ENCODE data around the gene CDADC1.

CDADC1 gene

DNA sequence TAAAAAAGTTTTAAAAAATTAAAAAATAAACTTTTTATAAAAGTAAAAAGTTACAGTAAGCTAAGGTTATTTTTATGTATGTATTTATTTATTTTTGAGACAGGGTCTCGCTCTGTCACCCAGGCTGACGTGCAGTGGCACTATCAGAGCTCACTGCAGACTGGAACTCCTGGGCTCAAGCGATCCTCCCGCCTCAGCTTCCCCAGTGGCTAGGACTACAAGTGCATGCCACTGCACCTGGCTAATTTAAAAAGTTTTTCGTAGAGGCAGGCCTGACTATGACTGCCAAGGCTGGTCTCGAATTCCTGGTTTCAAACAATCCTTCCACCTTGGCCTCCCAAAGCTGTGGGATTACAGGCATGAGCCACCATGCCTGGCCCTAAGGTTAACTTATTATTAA is 64.1 kb downstream of the CDADC1 start:
- TF ChIP-seq EZH2phosphoT487 (IDR thresholded peaks at IDR 0.05; ENCODE audit: borderline replicate concordance, low read length), result no peak
- Histone ChIP-seq H3K36me3 (ENCODE audit: control insufficient read depth, low read length) (no peaks in the 10 kb centered on the region), H3K4me3 (ENCODE audit: low read length) (no peak overlapping the region), H3K9me3 (ENCODE audit: control insufficient read depth, insufficient read depth, low read length) (no peaks in the 10 kb centered on the region), H3K79me2 (ENCODE audit: control insufficient read depth, low read length) (no peaks in the 10 kb centered on the region), H3F3A (ENCODE audit: control insufficient read depth, insufficient read depth) (no peaks in the 10 kb centered on the region), H3K27ac (ENCODE audit: low read depth, low read length) (no peak overlapping the region), H3K27me3 (ENCODE audit: control insufficient read depth, low read length) (no peaks in the 10 kb centered on the region), H4K20me1 (ENCODE audit: control insufficient read depth, insufficient read depth, low read depth, low read length) (no peaks in the 10 kb centered on the region), H3K9me2 (replicated peaks; ENCODE audit: control insufficient read depth, low read length) (no peaks in the 10 kb centered on the region), H3K4me2 (ENCODE audit: low read length) (no peak overlapping the region), H3K4me1 (ENCODE audit: control insufficient read depth, low read length) (peaks cover 6% of the 10 kb centered on the region; the same call in 1 of the 2 replicates)

GRCh38 chr13:49314344-49314882 is 66.7 kb downstream of the CDADC1 start:
- Histone ChIP-seq H3K9me3 (ENCODE audit: control insufficient read depth, insufficient read depth, low read length) (no peaks in the 10 kb centered on the region), H3K4me3 (ENCODE audit: low read length) (no peak overlapping the region), H3K9me2 (replicated peaks; ENCODE audit: control insufficient read depth, low read length) (no peaks in the 10 kb centered on the region), H3K36me3 (ENCODE audit: control insufficient read depth, low read length) (no peaks in the 10 kb centered on the region), H3K4me2 (ENCODE audit: low read length) (no peak overlapping the region), H3K4me1 (ENCODE audit: control insufficient read depth, low read length) (peaks cover 6% of the 10 kb centered on the region; the same call in 1 of the 2 replicates), H3K27ac (ENCODE audit: low read depth, low read length) (no peak overlapping the region), H3K79me2 (ENCODE audit: control insufficient read depth, low read length) (no peaks in the 10 kb centered on the region), H3F3A (ENCODE audit: control insufficient read depth, insufficient read depth) (no peaks in the 10 kb centered on the region), H3K27me3 (ENCODE audit: control insufficient read depth, low read length) (no peaks in the 10 kb centered on the region), H4K20me1 (ENCODE audit: control insufficient read depth, insufficient read depth, low read depth, low read length) (no peaks in the 10 kb centered on the region)
- TF ChIP-seq EZH2phosphoT487 (IDR thresholded peaks at IDR 0.05; ENCODE audit: borderline replicate concordance, low read length), result no peak

- Histone ChIP-seq H3K79me2 (ENCODE audit: control insufficient read depth, low read length) (no peaks in the 10 kb centered on the region), H3K4me3 (ENCODE audit: low read length) (no peak overlapping the region), H3K27ac (ENCODE audit: low read depth, low read length) (no peak overlapping the region), H3K27me3 (ENCODE audit: control insufficient read depth, low read length) (no peaks in the 10 kb centered on the region), H3K9me2 (replicated peaks; ENCODE audit: control insufficient read depth, low read length) (no peaks in the 10 kb centered on the region), H4K20me1 (ENCODE audit: control insufficient read depth, insufficient read depth, low read depth, low read length) (no peaks in the 10 kb centered on the region), H3K36me3 (ENCODE audit: control insufficient read depth, low read length) (no peaks in the 10 kb centered on the region), H3F3A (ENCODE audit: control insufficient read depth, insufficient read depth) (no peaks in the 10 kb centered on the region), H3K9me3 (ENCODE audit: control insufficient read depth, insufficient read depth, low read length) (no peaks in the 10 kb centered on the region), H3K4me2 (ENCODE audit: low read length) (no peak overlapping the region), H3K4me1 (ENCODE audit: control insufficient read depth, low read length) (peaks cover 12% of the 10 kb centered on the region)
- TF ChIP-seq EZH2phosphoT487 (IDR thresholded peaks at IDR 0.05; ENCODE audit: borderline replicate concordance, low read length), result no peak
- TF ChIP-seq, protein P1, sequence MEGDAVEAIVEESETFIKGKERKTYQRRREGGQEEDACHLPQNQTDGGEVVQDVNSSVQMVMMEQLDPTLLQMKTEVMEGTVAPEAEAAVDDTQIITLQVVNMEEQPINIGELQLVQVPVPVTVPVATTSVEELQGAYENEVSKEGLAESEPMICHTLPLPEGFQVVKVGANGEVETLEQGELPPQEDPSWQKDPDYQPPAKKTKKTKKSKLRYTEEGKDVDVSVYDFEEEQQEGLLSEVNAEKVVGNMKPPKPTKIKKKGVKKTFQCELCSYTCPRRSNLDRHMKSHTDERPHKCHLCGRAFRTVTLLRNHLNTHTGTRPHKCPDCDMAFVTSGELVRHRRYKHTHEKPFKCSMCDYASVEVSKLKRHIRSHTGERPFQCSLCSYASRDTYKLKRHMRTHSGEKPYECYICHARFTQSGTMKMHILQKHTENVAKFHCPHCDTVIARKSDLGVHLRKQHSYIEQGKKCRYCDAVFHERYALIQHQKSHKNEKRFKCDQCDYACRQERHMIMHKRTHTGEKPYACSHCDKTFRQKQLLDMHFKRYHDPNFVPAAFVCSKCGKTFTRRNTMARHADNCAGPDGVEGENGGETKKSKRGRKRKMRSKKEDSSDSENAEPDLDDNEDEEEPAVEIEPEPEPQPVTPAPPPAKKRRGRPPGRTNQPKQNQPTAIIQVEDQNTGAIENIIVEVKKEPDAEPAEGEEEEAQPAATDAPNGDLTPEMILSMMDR (IDR thresholded peaks at IDR 0.05; ENCODE audit: low read depth, low read length, poor library complexity, severe bottlenecking), result no peak
Observed at GRCh38 chr13:49315036-49315565, 67.4 kb downstream of the CDADC1 start.

GRCh38 chr13:49315756-49316482 is 68.2 kb downstream of the CDADC1 start:
- H3K4me3 ChIP-seq (ENCODE audit: low read length), result no peak overlapping the region
- H3K36me3 ChIP-seq (ENCODE audit: control insufficient read depth, low read length), result no peaks in the 10 kb centered on the region
- TF ChIP-seq EZH2phosphoT487 (IDR thresholded peaks at IDR 0.05; ENCODE audit: borderline replicate concordance, low read length), result no peak
- TF ChIP-seq, protein P1 (IDR thresholded peaks at IDR 0.05; ENCODE audit: low read depth, low read length, poor library complexity, severe bottlenecking), result no peak
- H3K9me2 ChIP-seq (replicated peaks; ENCODE audit: control insufficient read depth, low read length), result no peaks in the 10 kb centered on the region
- no peaks in the 10 kb centered on the region for H3K9me3 ChIP-seq (ENCODE audit: control insufficient read depth, insufficient read depth, low read length)
- H4K20me1 ChIP-seq (ENCODE audit: control insufficient read depth, insufficient read depth, low read depth, low read length), result no peaks in the 10 kb centered on the region
- H3K79me2 ChIP-seq (ENCODE audit: control insufficient read depth, low read length), result no peaks in the 10 kb centered on the region
- no peaks in the 10 kb centered on the region for H3K27me3 ChIP-seq (ENCODE audit: control insufficient read depth, low read length)
- no peaks in the 10 kb centered on the region for H3F3A ChIP-seq (ENCODE audit: control insufficient read depth, insufficient read depth)
- no peak overlapping the region for H3K27ac ChIP-seq (ENCODE audit: low read depth, low read length)
- H3K4me1 ChIP-seq (ENCODE audit: control insufficient read depth, low read length), result peaks cover 20% of the 10 kb centered on the region
- no peak overlapping the region for H3K4me2 ChIP-seq (ENCODE audit: low read length)

Data from DOHH2 (cell line).